IMR-90 (cell line): ENCODE results near the gene MROH8. TPM values are rescaled to one million over a fixed set of nuclear protein-coding genes. Genes with fewer than 3 reads are reported as not detected.

Experiments used
- ATAC-seq: fragments of 200-7000 bp; cut with Tn5 transposase; 2 replicates; pipeline ENCODE4 v1.9.1; 2020; ENCODE audit warnings: low read depth, mild to moderate bottlenecking, moderate library complexity
- BruUV-seq: library from RNA; stranded (reverse); fragments of 400-500 nt; replicated peaks from 2 replicates; lab custom pipeline; 2021; lab: Mats Ljungman, UMichigan
- CTCF ChIA-PET: fragments of 300-600 bp; formaldehyde crosslinking; extraction: SDS; loops from one replicate; lab custom pipeline; 2021; ENCODE audit warnings: antibody characterized with exemption; lab: Yijun Ruan, JAX
- POLR2A ChIA-PET: fragments of 300-600 bp; sonication (Branson Sonifier 250); formaldehyde crosslinking; loops from one replicate; lab custom pipeline; 2022; ENCODE audit warnings: antibody characterized with exemption; ENCODE audit not compliant: unreplicated experiment; lab: Charles Lee
- DNase-seq: peaks from one replicate; pipeline ENCODE4 v3.0.0; 2013
- H2AFZ ChIP-seq: replicated peaks from 2 replicates; pipeline ENCODE3; 2013; ENCODE audit warnings: low read length, mild to moderate bottlenecking; ENCODE audit not compliant: poor library complexity
- H2AK5ac ChIP-seq: 2 replicates; pipeline ENCODE4 v1.6.1; 2013; ENCODE audit warnings: low read depth, low read length, inconsistent platforms
- H2AK9ac ChIP-seq: replicated peaks from 2 replicates; pipeline ENCODE3; 2013; ENCODE audit warnings: mild to moderate bottlenecking, low read depth, low read length, moderate library complexity; ENCODE audit not compliant: poor library complexity
- H2BK120ac ChIP-seq: 2 replicates; pipeline ENCODE4 v1.6.1; 2013; ENCODE audit warnings: low read depth, low read length, inconsistent platforms
- H2BK15ac ChIP-seq: 3 replicates; pipeline ENCODE4 v1.6.1; 2013; ENCODE audit warnings: low read depth, low read length, inconsistent platforms
- H2BK20ac ChIP-seq: 2 replicates; pipeline ENCODE4 v1.6.1; 2013; ENCODE audit warnings: low read depth, mild to moderate bottlenecking, inconsistent platforms, low read length, moderate library complexity
- H2BK5ac ChIP-seq: 2 replicates; pipeline ENCODE4 v1.6.1; 2013; ENCODE audit warnings: mild to moderate bottlenecking, low read depth, low read length, inconsistent platforms; ENCODE audit not compliant: poor library complexity, severe bottlenecking
- H3K14ac ChIP-seq: replicated peaks from 2 replicates; pipeline ENCODE4 v1.6.1; 2013; ENCODE audit warnings: low read depth, low read length, inconsistent platforms
- H3K18ac ChIP-seq: 2 replicates; pipeline ENCODE4 v1.6.1; 2013; ENCODE audit warnings: low read depth, low read length, control low read depth
- H3K23ac ChIP-seq: 2 replicates; pipeline ENCODE4 v1.6.1; 2013; ENCODE audit warnings: low read depth, low read length, inconsistent platforms
- H3K27ac ChIP-seq: 2 replicates; pipeline ENCODE4 v1.5.1; 2013; ENCODE audit warnings: mild to moderate bottlenecking, control low read depth, low read length; ENCODE audit not compliant: insufficient read depth
- H3K27me3 ChIP-seq: 2 replicates; pipeline ENCODE4 v1.6.1; 2013; ENCODE audit warnings: low read length; ENCODE audit not compliant: control insufficient read depth, insufficient read depth
- H3K36me3 ChIP-seq: 2 replicates; pipeline ENCODE4 v1.6.1; 2013; ENCODE audit warnings: low read length, mixed read lengths; ENCODE audit not compliant: control insufficient read depth, insufficient read depth
- H3K4ac ChIP-seq: 2 replicates; pipeline ENCODE4 v1.6.1; 2013; ENCODE audit warnings: low read depth, low read length, inconsistent platforms
- H3K4me1 ChIP-seq: 2 replicates; pipeline ENCODE4 v1.6.1; 2013; ENCODE audit warnings: low read length, mixed read lengths; ENCODE audit not compliant: control insufficient read depth, insufficient read depth
- H3K4me2 ChIP-seq: 2 replicates; pipeline ENCODE4 v1.6.1; 2013; ENCODE audit warnings: low read depth, mild to moderate bottlenecking, control low read depth, low read length, moderate library complexity
- H3K4me3 ChIP-seq: 2 replicates; pipeline ENCODE4 v1.5.1; 2013; ENCODE audit warnings: low read depth, mild to moderate bottlenecking, control low read depth, low read length, moderate library complexity; ENCODE audit not compliant: insufficient read depth
- H3K56ac ChIP-seq: 2 replicates; pipeline ENCODE4 v1.6.1; 2013; ENCODE audit warnings: low read length, inconsistent platforms; ENCODE audit not compliant: insufficient read depth; ENCODE audit errors: extremely low read depth
- H3K79me1 ChIP-seq, 2 experiments: 2 replicates each; pipeline ENCODE4 v1.6.1; 2013; ENCODE audit warnings: low read length in 2 of 2, inconsistent platforms in 1 of 2, low read depth in 1 of 2
- H3K9ac ChIP-seq: 2 replicates; pipeline ENCODE4 v1.6.1; 2013; ENCODE audit warnings: low read depth, low read length, control low read depth
- H3K9me1 ChIP-seq: 2 replicates; pipeline ENCODE4 v1.6.1; 2013; ENCODE audit warnings: low read length, inconsistent platforms; ENCODE audit not compliant: insufficient read depth
- H3K9me3 ChIP-seq: 2 replicates; pipeline ENCODE4 v1.6.1; 2013; ENCODE audit warnings: low read length; ENCODE audit not compliant: control insufficient read depth, insufficient read depth
- H4K20me1 ChIP-seq: 2 replicates; pipeline ENCODE4 v1.6.1; 2013; ENCODE audit warnings: low read length, inconsistent platforms; ENCODE audit not compliant: insufficient read depth
- H4K5ac ChIP-seq: 2 replicates; pipeline ENCODE4 v1.6.1; 2013; ENCODE audit warnings: mild to moderate bottlenecking, low read depth, low read length, control low read depth
- H4K8ac ChIP-seq, 2 experiments: 2 replicates each; pipeline ENCODE4 v1.6.1; 2013; ENCODE audit warnings: low read depth in 2 of 2, low read length in 2 of 2, control low read depth in 1 of 2, inconsistent platforms in 1 of 2
- H4K91ac ChIP-seq: 2 replicates; pipeline ENCODE4 v1.6.1; 2013; ENCODE audit warnings: low read depth, low read length, inconsistent platforms; ENCODE audit not compliant: insufficient read depth
- BHLHE40 ChIP-seq: fragments of 150-350 bp; IDR thresholded peaks from 2 replicates; pipeline ENCODE4 v1.6.1; 2016; ENCODE audit warnings: mild to moderate bottlenecking, low read depth, low read length
- CHD1 ChIP-seq: IDR thresholded peaks from 2 replicates; pipeline ENCODE4 v1.6.1; 2012; ENCODE audit warnings: low read depth, low read length, improper control_type of control experiment
- FOS ChIP-seq: fragments of 150-350 bp; IDR thresholded peaks from 2 replicates; pipeline ENCODE4 v1.6.1; 2016; ENCODE audit warnings: low read depth, low read length
- MAFK ChIP-seq: IDR thresholded peaks from 2 replicates; pipeline ENCODE4 v1.6.1; 2012; ENCODE audit warnings: low read depth, low read length, improper control_type of control experiment
- MAZ ChIP-seq: IDR thresholded peaks from 2 replicates; pipeline ENCODE4 v1.6.1; 2012; ENCODE audit warnings: low read depth, mild to moderate bottlenecking, low read length, improper control_type of control experiment, moderate library complexity, borderline replicate concordance
- MXI1 ChIP-seq: IDR thresholded peaks from 2 replicates; pipeline ENCODE4 v1.6.1; 2012; ENCODE audit warnings: low read depth, mild to moderate bottlenecking, low read length, moderate library complexity, borderline replicate concordance
- RAD21 ChIP-seq: IDR thresholded peaks from 2 replicates; pipeline ENCODE4 v1.6.1; 2012; ENCODE audit warnings: low read length, improper control_type of control experiment
- RFX5 ChIP-seq: IDR thresholded peaks from 2 replicates; pipeline ENCODE4 v1.8.0; 2012; ENCODE audit warnings: low read depth, mild to moderate bottlenecking, low read length, moderate library complexity
- WGBS, 2 experiments: methylation state at CpG; one replicate each; pipeline versions ENCODE4 v1.1.5 to v1.1.7; 2013; ENCODE audit warnings: missing lambda C conversion rate in 2 of 2; ENCODE audit not compliant: insufficient read length in 1 of 2; ENCODE audit errors: extremely low coverage in 2 of 2; 5-methylcytosine and 5-hydroxymethylcytosine counted together
- dilution Hi-C: fragments of 300-500 bp; cut with HindIII; formaldehyde crosslinking; loops from one replicate; pipeline ENCODE4 v1.14.3; 2018; ENCODE audit warnings: low sequenced_read_pairs; ENCODE audit not compliant: unreplicated experiment
- in situ Hi-C: fragments of 300-500 bp; cut with MboI; formaldehyde crosslinking; loops from 3 replicates; pipeline ENCODE4 v1.14.3; 2019; ENCODE audit warnings: low sequenced_read_pairs, inconsistent platforms, mixed read lengths
- intact Hi-C: fragments of 100-400 bp; cut with micrococcal nuclease; formaldehyde crosslinking; loops from 2 replicates; pipeline ENCODE4 v1.10.0; 2022
- polyA plus RNA-seq, 3 experiments: library from polyadenylated mRNA; depleted of rRNA; stranded (reverse); fragments of >200 nt; gene quantifications; 2 replicates each; pipeline ENCODE4 v1.2.3, GENCODE V29; 2012; ENCODE audit warnings: low replicate concordance in 1 of 3
- total RNA-seq: library from RNA; depleted of rRNA; stranded (reverse); fragments of >200 nt; gene quantifications from 2 replicates; pipeline ENCODE4 v1.2.3, GENCODE V29; 2012

Gene MROH8
- total and polyA plus RNA-seq, 2 of the 4 experiments (the other 2 are of a cell fraction) = 1.3 to 1.8 TPM

GRCh38 chr20:37161830-37162549, 17.4 kb downstream of the MROH8 start:
- no peak overlapping the region for H3K4me3 ChIP-seq
- in situ Hi-C loops = no loop called here
- H2BK120ac ChIP-seq = no peak overlapping the region
- BruUV-seq = no TSS peak
- no peak overlapping the region for H2AK5ac ChIP-seq
- H3K79me1 ChIP-seq = no peaks in the 10 kb centered on the region
- no peak overlapping the region for H3K14ac ChIP-seq
- H3K18ac ChIP-seq = no peak overlapping the region
- no peak overlapping the region for H4K8ac ChIP-seq
- ATAC-seq (no peak), DNase-seq (no peak)
- no peaks in the 10 kb centered on the region for H3K36me3 ChIP-seq
- no peak for TF ChIP-seq FOS
- TF ChIP-seq BHLHE40 = no peak
- no peak for TF ChIP-seq RAD21
- TF ChIP-seq MAFK = no peak
- TF ChIP-seq CHD1 = no peak
- TF ChIP-seq RFX5 = no peak
- TF ChIP-seq MAZ = no peak
- TF ChIP-seq MXI1 = no peak
- no peak overlapping the region for H4K91ac ChIP-seq
- H3K27ac ChIP-seq = no peak overlapping the region
- H3K4me2 ChIP-seq = no peak overlapping the region
- H3K9me1 ChIP-seq = no peaks in the 10 kb centered on the region
- H3K4me1 ChIP-seq = no peaks in the 10 kb centered on the region
- H3K56ac ChIP-seq = no peak overlapping the region
- no peak overlapping the region for H3K4ac ChIP-seq
- H4K5ac ChIP-seq = no peak overlapping the region
- ChIA-PET POLR2A (no interaction called here), CTCF (interaction anchor here (0.6 kb wide), 1 partner anchor 433 kb away, joined by 3 read pairs; no protein-coding TSS in a partner anchor)
- no peak overlapping the region for H2BK5ac ChIP-seq
- H3K9me3 ChIP-seq = no peaks in the 10 kb centered on the region
- no peak overlapping the region for H2AFZ ChIP-seq
- no peaks in the 10 kb centered on the region for H3K27me3 ChIP-seq
- no peak overlapping the region for H2BK20ac ChIP-seq
- no peak overlapping the region for H3K9ac ChIP-seq
- no peak overlapping the region for H2AK9ac ChIP-seq
- H3K23ac ChIP-seq = no peak overlapping the region
- dilution Hi-C loops = no loop called here
- 69% methylated on average over 3 of the region's 12 CpGs; no CpG with 5 or more reads in 1 of the 2 experiments for WGBS, 2 experiments
- no peak overlapping the region for H2BK15ac ChIP-seq
- no peaks in the 10 kb centered on the region for H4K20me1 ChIP-seq
- intact Hi-C loops = no loop called here
